GM23338 (cell line): ENCODE measurements around the gene ZNF101.

Experiments used
- EZH2phosphoT487 ChIP-seq: fragments of 200-600 bp; sonication (generic); IDR thresholded peaks from one replicate; pipeline ENCODE4 v1.8.1; 2018; ENCODE audit warnings: antibody characterized with exemption; ENCODE audit not compliant: unreplicated experiment
- TF ChIP-seq, protein P1 (sequence below), 2 experiments: fragments of 200-600 bp in 1 of 2; sonication (generic) in 1 of 2; conservative IDR thresholded peaks; 2 replicates each; pipeline versions ENCODE4 v1.5.1 to v1.6.1; 2016 to 2017; ENCODE audit warnings: antibody characterized with exemption in 2 of 2, low read depth in 2 of 2, mild to moderate bottlenecking in 2 of 2, moderate library complexity in 1 of 2
- TF ChIP-seq, protein P2 (sequence below): IDR thresholded peaks from one replicate; pipeline ENCODE4 v1.6.1; 2018; ENCODE audit warnings: antibody characterized with exemption; ENCODE audit not compliant: unreplicated experiment

DNA sequence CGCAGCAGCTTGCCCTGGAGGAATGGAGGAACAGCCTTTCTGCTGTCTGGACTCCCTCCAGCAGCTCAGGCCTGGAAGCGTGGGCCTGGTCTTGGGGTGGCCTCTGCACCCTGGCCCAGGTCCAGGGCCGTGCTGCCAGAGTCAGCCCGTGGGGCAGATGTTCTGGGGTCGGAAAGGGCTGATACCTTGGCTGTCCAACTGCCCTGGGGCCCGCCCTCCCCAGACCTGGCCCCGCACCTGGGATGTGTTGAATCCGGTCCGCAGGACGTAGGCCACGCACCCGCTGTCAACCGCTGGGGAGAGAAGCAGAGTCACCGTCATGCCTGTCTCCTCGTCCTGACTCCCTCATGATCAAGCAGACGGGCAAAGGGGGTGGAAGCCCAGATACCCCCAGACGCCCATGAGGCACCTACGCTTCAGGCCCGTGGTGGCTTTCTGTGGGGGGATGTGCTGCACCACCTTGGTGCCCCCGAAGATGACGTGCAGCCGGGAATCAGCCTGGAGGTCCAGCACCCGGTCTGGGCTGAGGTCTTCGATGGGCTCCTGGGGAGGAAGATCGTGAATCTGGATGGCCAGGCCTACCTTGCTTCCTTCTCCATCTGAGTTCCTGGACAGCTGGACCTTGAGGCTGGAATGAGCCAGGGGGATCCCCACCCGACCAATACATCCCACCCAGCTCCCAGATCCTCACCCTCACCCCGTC is 12.8 kb upstream of the ZNF101 start:
- TF ChIP-seq, protein P1, sequence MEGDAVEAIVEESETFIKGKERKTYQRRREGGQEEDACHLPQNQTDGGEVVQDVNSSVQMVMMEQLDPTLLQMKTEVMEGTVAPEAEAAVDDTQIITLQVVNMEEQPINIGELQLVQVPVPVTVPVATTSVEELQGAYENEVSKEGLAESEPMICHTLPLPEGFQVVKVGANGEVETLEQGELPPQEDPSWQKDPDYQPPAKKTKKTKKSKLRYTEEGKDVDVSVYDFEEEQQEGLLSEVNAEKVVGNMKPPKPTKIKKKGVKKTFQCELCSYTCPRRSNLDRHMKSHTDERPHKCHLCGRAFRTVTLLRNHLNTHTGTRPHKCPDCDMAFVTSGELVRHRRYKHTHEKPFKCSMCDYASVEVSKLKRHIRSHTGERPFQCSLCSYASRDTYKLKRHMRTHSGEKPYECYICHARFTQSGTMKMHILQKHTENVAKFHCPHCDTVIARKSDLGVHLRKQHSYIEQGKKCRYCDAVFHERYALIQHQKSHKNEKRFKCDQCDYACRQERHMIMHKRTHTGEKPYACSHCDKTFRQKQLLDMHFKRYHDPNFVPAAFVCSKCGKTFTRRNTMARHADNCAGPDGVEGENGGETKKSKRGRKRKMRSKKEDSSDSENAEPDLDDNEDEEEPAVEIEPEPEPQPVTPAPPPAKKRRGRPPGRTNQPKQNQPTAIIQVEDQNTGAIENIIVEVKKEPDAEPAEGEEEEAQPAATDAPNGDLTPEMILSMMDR (conservative IDR thresholded peaks at IDR 0.05; ENCODE audit: low read depth in 2 of 2) = no peak
- TF ChIP-seq, protein P2, sequence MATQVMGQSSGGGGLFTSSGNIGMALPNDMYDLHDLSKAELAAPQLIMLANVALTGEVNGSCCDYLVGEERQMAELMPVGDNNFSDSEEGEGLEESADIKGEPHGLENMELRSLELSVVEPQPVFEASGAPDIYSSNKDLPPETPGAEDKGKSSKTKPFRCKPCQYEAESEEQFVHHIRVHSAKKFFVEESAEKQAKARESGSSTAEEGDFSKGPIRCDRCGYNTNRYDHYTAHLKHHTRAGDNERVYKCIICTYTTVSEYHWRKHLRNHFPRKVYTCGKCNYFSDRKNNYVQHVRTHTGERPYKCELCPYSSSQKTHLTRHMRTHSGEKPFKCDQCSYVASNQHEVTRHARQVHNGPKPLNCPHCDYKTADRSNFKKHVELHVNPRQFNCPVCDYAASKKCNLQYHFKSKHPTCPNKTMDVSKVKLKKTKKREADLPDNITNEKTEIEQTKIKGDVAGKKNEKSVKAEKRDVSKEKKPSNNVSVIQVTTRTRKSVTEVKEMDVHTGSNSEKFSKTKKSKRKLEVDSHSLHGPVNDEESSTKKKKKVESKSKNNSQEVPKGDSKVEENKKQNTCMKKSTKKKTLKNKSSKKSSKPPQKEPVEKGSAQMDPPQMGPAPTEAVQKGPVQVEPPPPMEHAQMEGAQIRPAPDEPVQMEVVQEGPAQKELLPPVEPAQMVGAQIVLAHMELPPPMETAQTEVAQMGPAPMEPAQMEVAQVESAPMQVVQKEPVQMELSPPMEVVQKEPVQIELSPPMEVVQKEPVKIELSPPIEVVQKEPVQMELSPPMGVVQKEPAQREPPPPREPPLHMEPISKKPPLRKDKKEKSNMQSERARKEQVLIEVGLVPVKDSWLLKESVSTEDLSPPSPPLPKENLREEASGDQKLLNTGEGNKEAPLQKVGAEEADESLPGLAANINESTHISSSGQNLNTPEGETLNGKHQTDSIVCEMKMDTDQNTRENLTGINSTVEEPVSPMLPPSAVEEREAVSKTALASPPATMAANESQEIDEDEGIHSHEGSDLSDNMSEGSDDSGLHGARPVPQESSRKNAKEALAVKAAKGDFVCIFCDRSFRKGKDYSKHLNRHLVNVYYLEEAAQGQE = no peak
- TF ChIP-seq EZH2phosphoT487 = no peak
